ENCODE measurements around the gene RPS6KC1. TPM values are rescaled to one million over a fixed set of nuclear protein-coding genes. Genes with fewer than 3 reads are reported as not detected.
A peak's percentile ranks its signal among the peaks of the same experiment; 100 is the strongest.
"Not testable (repeated sequence)": the region's sequence is repeated elsewhere in the genome, so short reads cannot be mapped to it uniquely, and the experiment has no call there.

RPS6KC1 gene, protein sequence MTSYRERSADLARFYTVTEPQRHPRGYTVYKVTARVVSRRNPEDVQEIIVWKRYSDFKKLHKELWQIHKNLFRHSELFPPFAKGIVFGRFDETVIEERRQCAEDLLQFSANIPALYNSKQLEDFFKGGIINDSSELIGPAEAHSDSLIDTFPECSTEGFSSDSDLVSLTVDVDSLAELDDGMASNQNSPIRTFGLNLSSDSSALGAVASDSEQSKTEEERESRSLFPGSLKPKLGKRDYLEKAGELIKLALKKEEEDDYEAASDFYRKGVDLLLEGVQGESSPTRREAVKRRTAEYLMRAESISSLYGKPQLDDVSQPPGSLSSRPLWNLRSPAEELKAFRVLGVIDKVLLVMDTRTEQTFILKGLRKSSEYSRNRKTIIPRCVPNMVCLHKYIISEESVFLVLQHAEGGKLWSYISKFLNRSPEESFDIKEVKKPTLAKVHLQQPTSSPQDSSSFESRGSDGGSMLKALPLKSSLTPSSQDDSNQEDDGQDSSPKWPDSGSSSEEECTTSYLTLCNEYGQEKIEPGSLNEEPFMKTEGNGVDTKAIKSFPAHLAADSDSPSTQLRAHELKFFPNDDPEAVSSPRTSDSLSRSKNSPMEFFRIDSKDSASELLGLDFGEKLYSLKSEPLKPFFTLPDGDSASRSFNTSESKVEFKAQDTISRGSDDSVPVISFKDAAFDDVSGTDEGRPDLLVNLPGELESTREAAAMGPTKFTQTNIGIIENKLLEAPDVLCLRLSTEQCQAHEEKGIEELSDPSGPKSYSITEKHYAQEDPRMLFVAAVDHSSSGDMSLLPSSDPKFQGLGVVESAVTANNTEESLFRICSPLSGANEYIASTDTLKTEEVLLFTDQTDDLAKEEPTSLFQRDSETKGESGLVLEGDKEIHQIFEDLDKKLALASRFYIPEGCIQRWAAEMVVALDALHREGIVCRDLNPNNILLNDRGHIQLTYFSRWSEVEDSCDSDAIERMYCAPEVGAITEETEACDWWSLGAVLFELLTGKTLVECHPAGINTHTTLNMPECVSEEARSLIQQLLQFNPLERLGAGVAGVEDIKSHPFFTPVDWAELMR
- polyA plus RNA-seq (ENCODE audit: insufficient read length in 3 of 3) = 10 to 100 TPM; 23.0 to 26.2 (median 25.2) TPM

- DNase-seq (ENCODE audit: low read depth in 3 of 3, low spot score in 2 of 3) = peak; percentile 62 to 72 (median 64)
Observed at GRCh38 chr1:213051127-213051880, at the start of gene RPS6KC1. TSS of gene RPS6KC1 (plus strand) at chr1:213051241. CDS start at chr1:213051405, 164 bp downstream.

GRCh38 chr1:213003256-213003655, 47.8 kb upstream of the RPS6KC1 start:
- DNase-seq (ENCODE audit: low read depth in 3 of 3, low spot score in 2 of 3) = no peak

DNA sequence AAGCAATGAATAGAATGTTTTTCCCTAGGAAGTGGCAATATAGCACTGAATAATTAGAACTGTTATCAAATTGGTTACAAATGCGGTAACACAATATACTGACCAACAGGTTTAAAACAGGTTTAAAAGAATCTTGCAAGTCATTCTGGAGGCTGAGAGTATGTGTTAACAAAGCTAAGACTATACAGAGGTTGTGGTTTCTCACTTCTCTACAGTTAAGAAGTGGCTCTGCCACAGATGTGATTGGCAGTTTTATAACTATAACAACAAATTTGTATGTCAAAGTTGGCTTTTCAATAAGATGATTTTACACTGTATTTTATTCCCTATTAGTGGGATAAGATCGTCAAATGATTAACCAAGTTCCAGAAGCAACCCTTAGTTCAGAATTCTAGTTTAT, 42.5 kb upstream of the RPS6KC1 start:
- DNase-seq (ENCODE audit: low read depth in 3 of 3, low spot score in 2 of 3) = no peak

DNA sequence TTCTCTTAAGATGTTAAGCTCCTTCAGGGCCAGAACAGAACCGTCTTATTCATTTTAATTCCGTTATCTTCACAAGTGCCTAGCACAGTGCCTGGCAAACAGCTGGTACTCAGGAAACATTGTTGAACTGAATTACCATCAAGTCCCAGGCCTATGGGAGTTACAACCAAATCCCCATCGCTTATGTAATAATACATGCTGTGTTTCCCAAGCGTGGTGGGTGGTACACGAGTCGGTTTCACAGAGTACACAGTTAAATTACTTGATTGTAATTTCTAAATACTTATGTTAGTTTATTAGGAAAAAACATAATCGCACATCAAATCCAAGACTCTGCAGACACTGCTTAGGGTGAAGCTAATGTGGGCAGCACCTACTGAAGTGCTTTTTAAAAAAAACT, 36.4 kb upstream of the RPS6KC1 start:
- peak in 2 of 3 donors; percentile 0 to 5 for DNase-seq (ENCODE audit: low read depth in 3 of 3, low spot score in 2 of 3)

DNA sequence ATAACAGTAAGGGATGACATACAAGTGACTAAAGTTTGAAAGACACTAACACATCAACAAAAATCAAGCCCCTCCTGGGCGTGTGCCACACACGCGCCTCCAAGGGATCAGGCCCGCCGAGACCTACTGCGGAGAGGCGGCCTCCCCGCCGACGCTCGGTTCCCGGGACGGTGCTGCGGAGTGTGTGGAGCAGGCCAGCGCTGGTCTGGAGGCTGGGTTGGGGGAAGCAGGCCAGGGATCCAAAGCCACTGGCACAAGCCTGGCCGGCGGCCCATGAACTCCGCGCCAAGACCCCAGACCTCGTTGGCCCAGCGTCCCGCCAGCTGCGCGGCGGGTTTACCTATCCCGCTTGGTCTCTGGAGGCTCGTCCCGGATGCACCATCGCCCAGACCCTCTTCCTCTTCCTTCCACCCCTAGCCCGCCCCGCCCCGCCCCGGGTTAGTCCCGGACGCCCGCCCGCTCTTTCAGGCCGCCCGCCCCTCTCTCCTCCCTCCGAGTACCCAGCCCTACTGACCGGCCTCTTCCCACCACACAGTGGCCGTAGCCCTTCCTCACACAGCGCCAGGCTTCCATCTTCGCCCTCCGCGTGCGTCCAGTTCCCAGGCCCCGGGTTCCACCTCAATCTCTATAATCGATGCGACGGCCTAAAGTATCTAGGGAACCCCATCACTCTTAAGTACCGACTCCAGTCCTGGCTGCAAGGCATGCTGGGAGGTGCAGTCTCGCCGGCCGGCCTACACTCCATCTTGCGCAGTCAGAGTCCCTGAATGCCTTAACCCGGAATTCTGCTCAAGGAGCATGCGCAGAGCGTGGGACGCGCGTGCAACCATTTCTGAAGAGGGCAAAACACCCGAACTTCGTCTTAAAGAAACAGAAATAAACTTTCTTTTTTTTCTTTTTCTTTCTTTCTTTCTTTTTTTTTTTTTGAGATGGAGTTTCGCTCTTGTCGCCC, 35.7 kb upstream of the RPS6KC1 start, which contains the start of gene ANGEL2:
TSS of gene ANGEL2 (minus strand) at position 769 of the 952 bp plus-strand sequence. CDS start at position 573, 196 bp downstream.
- peak; percentile 93 to 98 (median 97) for DNase-seq (ENCODE audit: low read depth in 3 of 3, low spot score in 2 of 3)

- no peak for DNase-seq (ENCODE audit: low read depth in 3 of 3, low spot score in 2 of 3)
Observed at GRCh38 chr1:213017447-213018273, 33.4 kb upstream of the RPS6KC1 start.

DNA sequence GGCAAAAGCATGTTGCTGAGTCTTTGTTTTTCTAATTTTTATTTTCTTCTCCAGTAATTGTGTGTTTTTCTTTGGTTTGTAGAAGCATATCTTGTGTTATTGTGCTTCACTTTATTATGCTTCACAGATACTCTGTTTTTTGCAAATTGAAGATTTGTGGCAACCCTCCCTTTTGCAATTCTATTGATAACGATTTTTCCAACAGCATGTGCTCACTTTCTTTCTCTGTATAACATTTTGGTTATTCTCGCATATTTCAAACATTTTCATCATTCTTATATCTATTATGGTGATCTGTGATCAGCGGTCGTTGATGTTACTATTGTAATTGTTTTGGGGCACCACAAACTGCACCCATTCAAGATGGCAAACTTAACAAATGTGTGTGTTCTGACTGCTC, 31.6 kb upstream of the RPS6KC1 start:
- DNase-seq (ENCODE audit: low read depth in 3 of 3, low spot score in 2 of 3) = no peak

- DNase-seq (ENCODE audit: low read depth in 3 of 3, low spot score in 2 of 3) = no peak
Observed at GRCh38 chr1:213020016-213020415, 31.0 kb upstream of the RPS6KC1 start.

DNA sequence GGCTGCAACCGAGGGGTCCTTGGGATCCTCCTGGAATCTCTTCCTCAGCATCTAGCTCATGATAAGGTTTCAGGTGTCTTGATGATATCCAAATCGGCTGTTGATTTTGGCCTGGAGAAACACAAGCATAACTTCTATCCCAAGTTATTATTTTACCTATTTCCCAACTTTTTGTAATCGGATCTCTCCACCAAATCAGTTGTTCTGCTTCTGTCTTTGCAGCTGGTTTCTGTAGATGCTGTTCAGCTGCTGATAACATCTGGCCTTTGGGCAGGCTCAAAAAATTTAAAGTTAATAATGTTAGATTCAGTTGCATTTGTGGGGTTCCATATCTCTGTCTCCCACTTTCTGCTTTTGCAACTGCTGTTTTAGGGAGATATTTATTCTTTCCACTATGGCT, 24.0 kb upstream of the RPS6KC1 start:
- DNase-seq (ENCODE audit: low read depth in 3 of 3, low spot score in 2 of 3) = not testable (repeated sequence)

DNA sequence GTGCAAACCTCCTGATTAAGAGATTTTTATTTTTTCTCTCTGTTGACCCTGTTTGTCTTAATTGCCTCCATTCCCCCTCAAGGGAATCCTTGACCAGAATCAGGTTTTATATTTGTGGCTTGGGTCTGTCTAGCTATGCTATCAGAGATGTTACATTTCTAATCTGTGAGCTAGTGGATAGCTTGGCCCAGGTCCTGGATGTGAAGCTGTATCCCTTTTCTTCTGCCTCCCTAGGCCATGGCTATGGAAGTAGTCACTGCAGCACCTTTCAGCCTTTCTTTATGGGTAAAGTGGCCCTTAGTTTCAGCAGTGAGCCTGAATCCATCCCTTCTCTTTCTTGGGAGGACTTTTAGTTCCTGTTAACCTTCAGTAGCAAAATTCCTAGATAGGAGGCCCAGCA, 18.4 kb upstream of the RPS6KC1 start:
- no peak for DNase-seq (ENCODE audit: low read depth in 3 of 3, low spot score in 2 of 3)

- no peak for DNase-seq (ENCODE audit: low read depth in 3 of 3, low spot score in 2 of 3)
Observed at GRCh38 chr1:213034713-213035112, 16.3 kb upstream of the RPS6KC1 start.

GRCh38 chr1:213035573-213035972, 15.5 kb upstream of the RPS6KC1 start:
- no peak for DNase-seq (ENCODE audit: low read depth in 3 of 3, low spot score in 2 of 3)

DNA sequence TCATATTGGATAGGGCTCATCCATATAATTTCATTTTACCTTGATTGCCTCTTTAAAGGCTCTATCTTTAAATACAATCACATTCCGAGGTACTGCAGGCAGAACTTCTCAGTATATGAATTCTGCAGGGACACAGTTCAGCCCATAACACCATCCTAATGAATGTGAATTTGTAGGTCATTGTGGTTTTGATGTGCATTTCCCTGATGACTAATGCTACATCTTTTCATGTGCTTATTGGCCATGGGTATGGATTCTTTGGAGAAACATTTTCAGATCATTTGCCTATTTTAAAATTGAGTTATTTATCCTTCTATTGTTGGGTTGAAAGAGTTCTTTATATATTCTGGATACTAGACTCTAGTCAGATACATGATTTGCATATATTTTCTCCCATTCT, 9.6 kb upstream of the RPS6KC1 start:
- no peak for DNase-seq (ENCODE audit: low read depth in 3 of 3, low spot score in 2 of 3)

DNA sequence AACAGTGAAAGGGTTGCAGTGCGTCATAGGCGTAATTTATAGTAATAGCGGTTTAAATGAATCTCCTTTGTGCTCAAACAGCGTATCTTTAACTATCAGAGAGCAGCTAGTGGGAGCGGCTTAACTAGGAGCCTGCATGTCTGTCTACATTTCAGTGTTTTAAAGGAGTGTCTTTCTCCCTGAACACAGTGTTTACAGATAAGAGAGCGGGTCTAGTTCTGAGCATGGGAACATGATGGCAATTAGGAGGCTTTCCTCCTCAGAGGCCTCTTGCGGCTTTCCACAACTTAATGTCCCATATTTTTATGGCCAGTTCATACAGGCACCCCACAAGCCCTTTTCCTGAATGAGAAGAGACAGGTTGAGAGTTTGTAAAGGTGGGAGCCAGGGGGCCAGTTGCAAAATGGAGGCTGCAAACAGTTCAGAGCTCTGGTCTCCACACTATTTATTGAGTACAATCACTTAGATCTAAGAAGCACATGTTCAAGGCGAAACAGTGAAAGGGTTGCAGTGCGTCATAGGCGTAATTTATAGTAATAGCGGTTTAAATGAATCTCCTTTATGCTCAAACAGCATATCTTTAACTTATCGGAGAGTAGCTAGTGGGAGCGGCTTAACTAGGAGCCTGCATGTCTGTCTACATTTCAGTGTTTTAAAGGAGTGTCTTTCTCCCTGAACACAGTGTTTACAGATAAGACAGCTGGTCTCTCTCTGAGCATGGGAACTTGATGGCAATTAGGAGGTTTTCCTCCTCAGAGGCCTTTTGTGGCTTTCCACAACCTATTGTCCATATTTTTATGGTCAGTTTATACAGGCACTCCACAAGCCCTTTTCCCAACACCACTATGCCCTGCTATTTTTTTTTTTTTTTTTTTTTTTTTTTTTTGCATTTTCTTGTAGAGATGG, 5.5 kb upstream of the RPS6KC1 start:
- not testable (repeated sequence) for DNase-seq (ENCODE audit: low read depth in 3 of 3, low spot score in 2 of 3)

DNA sequence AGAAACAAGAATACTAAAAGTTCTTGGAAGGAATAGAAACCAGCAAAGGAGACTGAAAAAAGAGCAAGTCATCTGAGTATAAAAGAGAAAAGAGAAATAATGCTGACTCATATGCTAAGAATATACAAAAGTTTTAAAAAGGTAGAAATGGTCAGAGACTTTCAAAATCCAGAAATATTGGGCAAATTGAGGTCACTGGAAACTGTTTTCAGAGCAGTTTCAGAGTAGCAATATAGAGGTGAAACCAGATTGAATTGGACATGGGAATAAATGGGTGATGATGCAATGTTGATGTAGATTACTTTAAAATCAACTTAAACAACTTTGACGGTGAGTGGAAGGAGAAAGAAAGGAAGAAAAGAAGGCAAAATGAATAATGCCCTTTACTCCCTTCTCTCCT, 1.8 kb upstream of the RPS6KC1 start:
- DNase-seq (ENCODE audit: low read depth in 3 of 3, low spot score in 2 of 3) = no peak

DNA sequence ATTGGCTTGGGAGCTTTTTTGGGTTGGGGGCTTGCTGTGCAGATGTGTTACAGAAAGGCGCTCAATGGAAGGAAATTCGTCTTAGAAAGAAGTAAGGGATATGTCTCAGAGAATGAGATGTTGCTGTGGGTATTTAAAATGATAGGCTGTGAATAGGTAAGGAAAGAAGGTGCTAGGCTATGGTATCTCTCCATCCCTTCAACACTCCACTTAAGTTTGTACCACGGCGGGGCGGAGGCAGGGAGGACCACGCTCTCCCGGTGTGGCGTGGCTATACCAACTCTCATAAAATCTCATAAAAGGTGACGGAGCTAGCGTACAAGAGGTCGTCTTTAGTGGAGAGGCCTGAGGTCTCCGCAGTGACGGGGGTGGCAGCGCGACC, 305 bp upstream of the RPS6KC1 start:
- no peak for DNase-seq (ENCODE audit: low read depth in 3 of 3, low spot score in 2 of 3)

DNA sequence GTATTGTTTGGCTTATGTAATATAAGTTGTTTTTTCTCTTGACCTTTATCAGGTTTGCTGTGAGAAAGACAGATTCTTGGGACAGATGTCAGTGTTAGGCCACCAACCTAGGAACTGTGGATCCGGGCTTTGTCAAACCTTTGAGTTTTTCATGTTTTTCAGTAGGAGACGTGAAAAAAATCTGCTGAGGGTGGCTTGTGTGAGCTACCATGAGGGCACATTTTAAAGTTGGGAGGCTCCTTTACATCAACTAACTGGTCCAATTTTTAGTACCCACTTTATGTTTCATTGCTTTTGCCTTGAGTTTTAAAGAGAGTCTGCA, 801 bp downstream of the RPS6KC1 start:
- no peak for DNase-seq (ENCODE audit: low read depth in 3 of 3, low spot score in 2 of 3)

DNA sequence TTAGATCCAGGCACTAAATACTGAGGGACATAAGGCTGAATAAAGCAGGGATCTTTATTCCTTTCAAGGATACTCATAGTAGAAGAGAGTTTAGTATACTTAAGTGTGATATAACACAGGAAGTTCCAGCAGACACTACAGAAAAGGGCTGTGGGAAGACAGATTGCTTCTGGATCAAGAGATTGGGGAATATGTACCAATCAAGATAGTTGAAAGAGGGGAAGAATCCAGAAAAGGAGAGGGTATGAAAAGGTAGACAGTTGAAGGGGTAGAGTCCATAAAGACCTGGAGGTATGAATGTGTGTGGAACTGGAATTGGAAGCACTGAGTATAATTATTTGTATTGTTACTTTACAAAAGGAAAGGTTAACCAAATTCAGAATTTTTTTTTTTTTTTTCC, 2.4 kb downstream of the RPS6KC1 start:
- no peak for DNase-seq (ENCODE audit: low read depth in 3 of 3, low spot score in 2 of 3)
